Epithelial cell of esophagus (primary cell): ENCODE data around the gene F10.

Source experiments
- DNase-seq: peaks from one replicate; pipeline ENCODE4 v3.0.0; 2010; ENCODE audit warnings: low read depth
- H3K4me3 ChIP-seq: 2 replicates; pipeline ENCODE4 v1.5.1; 2011; ENCODE audit warnings: mild to moderate bottlenecking, low read length, control low read depth
- TF ChIP-seq, protein P1 (sequence below): IDR thresholded peaks from 2 replicates; pipeline ENCODE4 v1.5.1; 2011; ENCODE audit warnings: low read depth, mild to moderate bottlenecking, low read length, control low read depth, inconsistent platforms; ENCODE audit not compliant: insufficient read depth; ENCODE audit errors: missing control alignments

Gene F10

DNA sequence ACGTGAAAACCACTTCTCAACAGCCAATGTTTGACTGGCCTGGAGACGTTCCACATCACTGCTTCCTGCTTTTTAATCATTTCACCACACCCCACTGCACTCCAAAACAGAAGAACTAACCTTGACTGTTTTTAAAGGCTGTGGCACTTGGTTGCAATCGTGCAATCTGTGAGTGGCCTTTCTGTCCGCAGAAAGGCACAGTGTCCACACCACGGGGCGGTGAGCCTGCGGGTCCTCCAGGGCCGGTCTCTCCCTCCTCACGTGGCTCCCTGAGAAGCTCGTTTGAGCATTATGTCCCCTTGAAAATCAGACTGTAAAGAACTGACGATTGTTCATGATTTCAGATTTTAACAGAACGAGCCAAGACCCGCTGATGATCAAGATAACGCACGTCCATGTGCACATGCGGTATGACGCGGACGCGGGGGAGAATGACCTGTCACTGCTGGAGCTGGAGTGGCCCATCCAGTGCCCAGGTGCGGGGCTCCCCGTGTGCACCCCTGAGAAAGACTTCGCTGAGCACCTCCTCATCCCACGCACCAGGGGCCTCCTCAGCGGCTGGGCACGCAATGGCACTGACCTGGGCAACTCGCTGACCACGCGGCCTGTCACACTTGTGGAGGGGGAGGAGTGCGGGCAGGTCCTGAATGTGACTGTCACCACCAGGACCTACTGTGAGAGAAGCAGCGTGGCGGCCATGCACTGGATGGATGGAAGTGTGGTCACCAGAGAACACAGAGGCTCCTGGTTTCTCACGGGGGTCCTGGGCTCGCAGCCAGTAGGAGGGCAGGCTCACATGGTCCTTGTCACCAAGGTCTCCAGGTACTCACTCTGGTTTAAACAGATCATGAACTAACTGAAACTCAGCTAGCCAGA lies 48.9 kb downstream of the F10 start:
- DNase-seq: no peak
- no peak overlapping the region for H3K4me3 ChIP-seq
- TF ChIP-seq, protein P1, sequence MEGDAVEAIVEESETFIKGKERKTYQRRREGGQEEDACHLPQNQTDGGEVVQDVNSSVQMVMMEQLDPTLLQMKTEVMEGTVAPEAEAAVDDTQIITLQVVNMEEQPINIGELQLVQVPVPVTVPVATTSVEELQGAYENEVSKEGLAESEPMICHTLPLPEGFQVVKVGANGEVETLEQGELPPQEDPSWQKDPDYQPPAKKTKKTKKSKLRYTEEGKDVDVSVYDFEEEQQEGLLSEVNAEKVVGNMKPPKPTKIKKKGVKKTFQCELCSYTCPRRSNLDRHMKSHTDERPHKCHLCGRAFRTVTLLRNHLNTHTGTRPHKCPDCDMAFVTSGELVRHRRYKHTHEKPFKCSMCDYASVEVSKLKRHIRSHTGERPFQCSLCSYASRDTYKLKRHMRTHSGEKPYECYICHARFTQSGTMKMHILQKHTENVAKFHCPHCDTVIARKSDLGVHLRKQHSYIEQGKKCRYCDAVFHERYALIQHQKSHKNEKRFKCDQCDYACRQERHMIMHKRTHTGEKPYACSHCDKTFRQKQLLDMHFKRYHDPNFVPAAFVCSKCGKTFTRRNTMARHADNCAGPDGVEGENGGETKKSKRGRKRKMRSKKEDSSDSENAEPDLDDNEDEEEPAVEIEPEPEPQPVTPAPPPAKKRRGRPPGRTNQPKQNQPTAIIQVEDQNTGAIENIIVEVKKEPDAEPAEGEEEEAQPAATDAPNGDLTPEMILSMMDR: no peak

DNA sequence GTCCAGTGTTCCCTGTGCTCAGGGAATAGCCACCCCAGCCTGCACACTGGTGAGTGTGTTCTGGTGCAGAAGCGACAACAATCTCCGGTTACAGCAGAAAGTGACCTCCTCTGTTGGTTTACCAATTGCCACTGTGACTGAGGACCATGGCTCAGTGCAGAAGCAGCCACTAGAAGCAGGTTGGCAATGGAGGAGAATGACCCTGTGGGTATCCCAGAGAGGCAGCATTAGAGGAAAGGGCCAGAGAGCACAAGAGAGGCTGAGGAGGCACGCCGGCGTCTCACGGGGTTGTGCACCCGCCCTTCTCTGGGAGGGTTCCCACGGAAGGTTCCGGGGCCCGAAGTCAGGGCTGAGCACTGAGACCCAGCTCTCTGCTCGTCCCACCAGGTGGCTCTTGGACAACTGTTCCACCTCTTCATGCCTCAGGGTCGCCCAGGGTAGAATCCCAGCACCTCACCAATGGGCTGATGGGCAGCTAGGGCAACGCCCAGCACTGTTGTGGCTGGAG lies 49.9 kb downstream of the F10 start:
- DNase-seq: no peak
- TF ChIP-seq, protein P1: no peak
- no peak overlapping the region for H3K4me3 ChIP-seq

DNA sequence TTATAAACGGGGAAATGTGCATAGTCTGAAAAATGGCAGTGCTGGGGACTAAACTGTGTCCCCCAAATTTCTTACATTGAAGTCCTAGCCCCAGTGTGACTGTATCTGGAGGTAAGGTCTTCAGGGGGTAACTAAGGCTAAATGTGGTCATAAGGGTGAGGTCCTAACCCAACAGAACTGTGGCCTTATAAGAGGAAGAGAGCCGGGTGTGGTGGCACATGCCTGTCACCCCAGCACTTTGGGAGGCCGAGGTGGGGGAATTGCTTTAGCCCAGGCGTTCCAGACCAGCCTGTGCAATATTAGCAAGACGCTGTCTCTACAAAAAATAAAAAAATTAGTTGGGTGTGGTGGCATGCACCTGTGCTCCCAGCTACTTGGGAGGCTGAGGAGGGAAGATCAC lies 53.7 kb downstream of the F10 start:
- TF ChIP-seq, protein P1: no peak
- no peak overlapping the region for H3K4me3 ChIP-seq
- DNase-seq: no peak

DNA sequence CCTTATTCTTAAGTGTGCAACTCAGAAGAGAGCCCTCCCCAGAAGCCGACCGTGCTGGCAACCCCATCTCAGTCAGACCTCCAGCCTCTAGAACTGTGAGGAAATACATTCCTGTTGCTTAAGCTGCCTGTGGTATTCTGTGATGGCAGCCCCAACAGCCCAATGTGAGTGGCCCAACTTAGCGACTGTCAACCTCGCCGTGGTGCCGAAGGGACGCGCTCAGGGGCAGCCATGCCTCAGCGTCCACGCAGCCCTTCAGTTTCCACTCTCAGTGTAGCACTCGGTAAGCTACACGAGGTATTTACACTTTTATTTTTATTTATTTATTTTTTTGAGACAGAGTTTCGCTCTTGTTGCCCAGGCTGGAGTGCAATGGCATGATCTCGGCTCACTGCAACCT lies 54.2 kb downstream of the F10 start:
- TF ChIP-seq, protein P1: no peak
- no peak for DNase-seq
- no peak overlapping the region for H3K4me3 ChIP-seq

DNA sequence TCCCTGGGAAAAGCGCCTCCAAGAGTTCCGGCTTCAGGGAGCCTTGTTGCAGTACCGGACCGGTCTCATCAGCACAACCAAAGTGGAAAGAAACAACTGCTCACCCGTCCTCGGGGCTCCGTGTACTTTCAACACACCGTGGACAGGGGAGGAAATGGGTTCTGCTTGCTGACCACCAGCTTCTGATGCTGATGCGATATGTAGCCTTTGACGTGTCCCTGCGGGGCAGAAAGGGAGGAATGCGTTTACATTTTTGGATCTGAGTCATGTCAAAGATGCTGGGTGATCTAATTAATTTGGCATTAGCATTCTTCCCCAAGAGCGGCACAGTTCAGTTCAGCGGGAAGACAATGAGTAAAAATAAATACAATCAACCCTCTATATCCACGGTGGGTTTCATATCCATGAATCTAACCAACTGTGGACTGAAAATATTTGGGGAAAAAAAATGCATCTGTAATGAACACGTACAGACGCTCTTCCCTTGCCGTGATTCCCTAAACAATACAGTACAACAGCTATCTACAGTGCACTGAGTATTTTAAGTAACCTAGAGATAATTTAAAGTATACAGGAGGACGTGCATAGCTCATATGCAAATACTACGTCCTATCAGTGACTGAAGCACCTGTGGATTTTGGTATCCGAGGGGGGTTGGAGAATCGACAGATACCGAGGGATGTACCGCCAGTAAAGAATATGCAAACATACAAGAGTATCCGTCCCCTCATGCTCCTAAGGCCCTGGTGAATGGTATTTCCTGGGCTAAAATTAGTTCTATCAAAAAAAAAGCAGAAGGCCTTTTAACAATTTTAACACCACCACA lies 55.7 kb downstream of the F10 start:
- no peak overlapping the region for H3K4me3 ChIP-seq
- peak; percentile 53 for DNase-seq
- TF ChIP-seq, protein P1: no peak

DNA sequence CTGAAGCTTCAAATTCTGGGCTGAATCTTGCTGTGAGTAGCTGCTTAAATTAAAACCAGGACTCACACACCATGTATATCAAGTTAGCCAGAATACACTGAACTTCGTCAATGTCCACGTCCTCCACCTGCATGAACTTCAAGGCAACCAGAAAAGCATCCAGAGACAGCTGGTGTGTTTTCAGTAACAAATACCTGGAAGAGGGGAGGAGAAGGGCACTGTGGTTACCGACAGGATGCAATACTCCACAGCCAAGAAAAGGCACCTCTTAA lies 56.2 kb downstream of the F10 start:
- no peak overlapping the region for H3K4me3 ChIP-seq
- no peak for DNase-seq
- TF ChIP-seq, protein P1: no peak
